ENCODE measurements around the gene SMCHD1.
A peak's percentile ranks its signal among the peaks of the same experiment; 100 is the strongest.

The SMCHD1 gene

DNA sequence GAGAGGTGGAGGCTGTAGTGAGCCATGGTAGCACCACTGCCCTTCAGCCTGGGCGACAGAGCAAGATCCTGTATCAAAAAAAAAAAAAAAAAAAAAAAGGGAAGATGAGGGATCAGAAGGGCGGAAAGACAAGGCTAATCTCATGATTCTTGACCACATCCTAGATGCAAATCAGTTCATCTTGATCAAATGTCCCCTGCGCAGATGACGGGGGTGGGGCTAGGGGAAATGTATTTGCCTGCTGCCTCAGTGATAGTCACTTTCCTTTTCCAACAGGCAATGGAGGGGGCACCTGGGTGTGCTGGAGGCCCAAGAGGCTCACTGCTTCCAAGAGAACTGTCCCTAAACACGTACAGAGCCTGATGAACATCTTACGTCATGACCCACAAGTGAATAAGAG, 187.6 kb downstream of the SMCHD1 start:
- ChIA-PET POLR2A (ENCODE audit: low non-redundant PET) (no interaction called here), CTCF (interaction anchor here (0.6 kb wide), 1 partner anchor 26 kb away, joined by 4 read pairs; no protein-coding TSS in a partner anchor)
- no peak overlapping the region for H3K27ac ChIP-seq
- no peak for DNase-seq (ENCODE audit: low spot score)
- TF ChIP-seq, protein P1, sequence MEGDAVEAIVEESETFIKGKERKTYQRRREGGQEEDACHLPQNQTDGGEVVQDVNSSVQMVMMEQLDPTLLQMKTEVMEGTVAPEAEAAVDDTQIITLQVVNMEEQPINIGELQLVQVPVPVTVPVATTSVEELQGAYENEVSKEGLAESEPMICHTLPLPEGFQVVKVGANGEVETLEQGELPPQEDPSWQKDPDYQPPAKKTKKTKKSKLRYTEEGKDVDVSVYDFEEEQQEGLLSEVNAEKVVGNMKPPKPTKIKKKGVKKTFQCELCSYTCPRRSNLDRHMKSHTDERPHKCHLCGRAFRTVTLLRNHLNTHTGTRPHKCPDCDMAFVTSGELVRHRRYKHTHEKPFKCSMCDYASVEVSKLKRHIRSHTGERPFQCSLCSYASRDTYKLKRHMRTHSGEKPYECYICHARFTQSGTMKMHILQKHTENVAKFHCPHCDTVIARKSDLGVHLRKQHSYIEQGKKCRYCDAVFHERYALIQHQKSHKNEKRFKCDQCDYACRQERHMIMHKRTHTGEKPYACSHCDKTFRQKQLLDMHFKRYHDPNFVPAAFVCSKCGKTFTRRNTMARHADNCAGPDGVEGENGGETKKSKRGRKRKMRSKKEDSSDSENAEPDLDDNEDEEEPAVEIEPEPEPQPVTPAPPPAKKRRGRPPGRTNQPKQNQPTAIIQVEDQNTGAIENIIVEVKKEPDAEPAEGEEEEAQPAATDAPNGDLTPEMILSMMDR (conservative IDR thresholded peaks at IDR 0.05; ENCODE audit: low read depth), result no peak

DNA sequence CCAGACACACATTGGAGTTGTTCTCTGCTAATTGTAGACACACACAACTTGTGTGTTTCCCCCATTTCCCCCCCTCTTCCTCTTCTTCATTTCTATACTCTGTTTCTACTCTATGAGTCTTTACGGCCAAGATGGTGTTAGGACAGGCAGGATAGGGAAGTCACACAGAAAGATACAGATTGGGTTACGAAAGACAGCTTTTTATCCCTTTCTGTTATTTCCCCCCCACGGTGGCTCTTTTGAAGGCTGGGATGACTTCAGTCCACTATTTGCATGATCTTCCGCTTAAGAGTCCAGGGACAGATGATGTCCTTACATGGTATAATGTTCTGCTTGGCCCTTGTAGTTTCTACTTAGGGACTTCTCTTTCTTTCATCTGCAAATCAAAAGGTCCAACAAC, 189.6 kb downstream of the SMCHD1 start:
- no peak overlapping the region for H3K27ac ChIP-seq
- DNase-seq (ENCODE audit: low spot score), result no peak
- TF ChIP-seq, protein P1 (conservative IDR thresholded peaks at IDR 0.05; ENCODE audit: low read depth), result no peak
- ChIA-PET POLR2A (ENCODE audit: low non-redundant PET) (no interaction called here), CTCF (interaction anchor here (0.7 kb wide), 1 partner anchor 217 kb away, joined by 3 read pairs; no protein-coding TSS in a partner anchor)

DNA sequence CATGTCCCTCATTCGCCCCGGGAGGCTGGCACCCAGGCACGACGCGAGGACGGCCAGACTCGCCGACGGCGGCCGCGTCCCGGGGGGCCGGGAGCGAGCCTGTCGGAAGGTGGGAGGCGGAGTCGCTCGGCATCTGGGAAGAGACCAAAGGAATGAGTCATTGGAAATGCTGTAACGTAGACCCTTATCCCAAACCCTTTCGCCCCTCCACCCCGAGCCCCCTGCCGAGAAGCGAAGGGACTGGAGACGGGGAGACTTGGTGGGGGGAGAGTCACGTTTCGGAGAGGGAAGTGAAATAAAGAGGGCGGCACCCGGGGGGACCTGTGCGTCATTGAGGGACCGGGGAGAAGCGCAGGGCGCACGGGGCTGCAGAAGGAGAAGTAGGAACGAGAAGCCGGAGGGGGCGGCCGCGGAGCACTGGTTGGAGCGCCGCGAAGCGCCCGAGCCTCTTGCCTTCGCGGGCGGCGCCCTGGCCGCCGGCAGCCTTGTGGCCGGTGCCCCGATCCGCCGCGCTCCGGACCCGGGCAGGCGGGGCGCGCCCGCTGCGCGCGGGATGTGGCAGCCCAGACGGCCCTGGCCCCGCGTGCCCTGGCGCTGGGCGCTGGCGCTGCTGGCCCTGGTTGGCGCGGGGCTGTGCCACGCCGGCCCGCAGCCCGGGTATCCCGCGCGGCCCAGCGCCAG, 191.2 kb downstream of the SMCHD1 start, which contains the start of gene EMILIN2:
TSS of gene EMILIN2 (plus strand) at position 371 of the 681 bp plus-strand sequence. CDS start at position 554, 183 bp downstream.
- CTCF ChIA-PET, result no interaction called here
- DNase-seq (ENCODE audit: low spot score), result peak; percentile 31
- H3K27ac ChIP-seq, result no peak within 1 kb of the TSS
- POLR2A ChIA-PET (ENCODE audit: low non-redundant PET), result no interaction called here
- TF ChIP-seq, protein P1 (conservative IDR thresholded peaks at IDR 0.05; ENCODE audit: low read depth), result no peak

DNA sequence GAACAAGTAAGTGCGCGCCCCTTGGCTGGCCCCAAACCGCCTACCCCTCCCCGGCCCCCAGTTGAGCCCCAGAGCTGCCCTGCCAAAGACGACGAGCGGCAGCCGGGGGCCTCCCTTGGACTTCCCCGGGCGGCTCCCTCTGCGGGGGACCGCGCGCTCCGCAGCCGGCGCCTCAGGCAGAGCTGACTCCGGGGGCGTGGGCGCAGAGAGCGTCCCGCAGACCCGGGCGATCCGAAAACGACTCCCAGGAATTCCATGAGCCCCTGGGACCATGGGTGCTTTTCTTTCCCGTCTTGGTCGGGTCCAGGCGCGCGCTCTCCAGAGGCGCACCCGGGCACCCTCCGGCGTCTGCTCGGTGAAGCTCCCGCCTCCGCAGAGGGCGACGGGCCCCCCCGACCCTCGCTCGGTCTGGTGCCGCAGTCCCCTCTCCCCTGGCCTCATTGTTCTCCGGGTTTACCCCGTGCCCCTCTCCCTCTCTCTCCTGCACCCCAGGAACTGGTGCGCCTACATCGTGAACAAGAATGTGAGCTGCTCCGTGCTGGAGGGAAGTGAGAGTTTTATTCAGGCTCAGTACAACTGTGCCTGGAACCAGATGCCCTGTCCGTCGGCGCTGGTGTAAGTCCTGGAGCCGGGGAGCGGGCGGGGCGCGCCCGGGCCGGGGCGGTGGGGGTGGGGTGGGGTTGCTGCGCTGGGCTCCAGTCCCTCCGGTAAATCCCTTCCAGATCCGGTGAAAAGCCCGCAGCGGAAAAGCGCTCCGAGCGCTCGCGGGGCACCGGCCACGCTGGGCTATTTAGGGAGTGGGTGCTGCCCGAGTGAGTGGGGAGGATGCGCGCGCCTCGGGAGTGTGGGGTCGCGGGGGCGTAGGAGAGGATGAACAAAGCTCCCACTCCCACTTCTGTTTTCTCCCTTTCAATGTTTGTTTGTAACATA, 192.1 kb downstream of the SMCHD1 start:
- ChIA-PET CTCF (interaction anchor here (0.5 kb wide), 1 partner anchor 67 kb away, joined by 6 read pairs; no protein-coding TSS in a partner anchor), POLR2A (ENCODE audit: low non-redundant PET) (no interaction called here)
- TF ChIP-seq, protein P1 (conservative IDR thresholded peaks at IDR 0.05; ENCODE audit: low read depth), result no peak
- DNase-seq (ENCODE audit: low spot score), result no peak
- H3K27ac ChIP-seq, result no peak overlapping the region

DNA sequence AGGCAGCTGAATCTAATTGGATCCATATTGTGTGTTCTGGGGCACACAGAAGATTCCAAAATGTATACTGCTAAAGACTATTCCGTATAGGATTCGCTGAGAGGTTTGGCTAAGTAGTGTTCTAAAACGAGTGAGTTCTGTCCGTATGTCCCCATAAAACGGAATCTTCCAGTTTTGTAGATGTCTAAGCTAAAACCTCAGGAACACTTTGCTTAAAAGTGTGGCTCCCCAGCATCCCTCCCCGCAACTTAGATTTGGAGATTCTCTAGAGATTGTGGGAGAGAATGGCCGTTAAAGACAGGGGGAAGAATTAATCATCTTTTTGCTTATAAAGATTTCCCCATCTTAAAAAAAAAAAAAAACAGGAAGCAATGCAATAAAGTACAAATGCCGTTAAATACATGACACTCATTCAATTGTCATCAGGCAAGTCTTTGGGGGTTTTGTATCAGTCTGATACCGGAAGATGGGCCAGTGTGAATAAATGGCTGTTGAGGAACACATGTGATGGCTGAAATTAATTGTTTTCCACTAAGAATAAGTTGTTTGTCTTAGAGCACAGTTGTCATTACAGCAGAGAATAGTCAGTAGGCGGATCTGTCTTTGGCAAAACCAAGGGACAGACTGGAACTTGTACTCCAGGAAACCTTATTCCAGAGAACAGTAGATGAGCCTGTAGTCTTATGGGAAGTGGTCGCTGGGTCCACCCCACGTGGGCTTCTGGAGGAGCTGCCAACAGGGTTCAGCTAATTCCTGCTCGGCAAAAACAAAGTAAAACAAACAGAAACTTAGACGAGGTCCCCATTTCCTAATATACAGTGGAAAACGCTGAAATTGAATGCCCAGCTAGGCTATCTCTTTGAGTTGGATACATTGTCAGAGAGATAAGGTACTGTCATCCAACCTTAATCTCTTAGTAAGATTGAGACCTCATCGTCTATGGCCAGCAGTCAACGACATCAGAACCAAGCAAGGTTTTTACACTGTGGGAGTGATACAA, 193.0 kb downstream of the SMCHD1 start:
- TF ChIP-seq, protein P1 (conservative IDR thresholded peaks at IDR 0.05; ENCODE audit: low read depth), result no peak
- ChIA-PET POLR2A (ENCODE audit: low non-redundant PET) (no interaction called here), CTCF (interaction anchor here (0.5 kb wide), 1 partner anchor 66 kb away, joined by 6 read pairs; no protein-coding TSS in a partner anchor)

More for the DNA sequence above, 193.0 kb downstream of the SMCHD1 start:
- DNase-seq (ENCODE audit: low spot score), result no peak
- no peak overlapping the region for H3K27ac ChIP-seq

All from RWPE1 (cell line).